ENCODE results near the gene ARID5B.
A peak's percentile ranks its signal among the peaks of the same experiment; 100 is the strongest.

The ARID5B gene

GRCh38 chr10:62056219-62056618 lies 154.7 kb downstream of the ARID5B start:
- H3K4me3 ChIP-seq (ENCODE audit: low read depth, low read length): peak overlapping the region; percentile 35
- CTCF ChIA-PET: interaction anchor here (1.1 to 2.4 kb wide), 3 partner anchors 9 to 189 kb away, joined by 4 to 11 read pairs (median 4); no protein-coding TSS in a partner anchor

GRCh38 chr10:62056698-62057097 lies 155.2 kb downstream of the ARID5B start:
- POLR2A ChIA-PET: no interaction called here
- H3K4me3 ChIP-seq (ENCODE audit: low read depth, low read length): peak overlapping the region; percentile 15; the same call in 1 of the 2 replicates
- DNase-seq (ENCODE audit: low read depth, low spot score): no peak
- no peak for TF ChIP-seq CTCF (IDR thresholded peaks at IDR 0.05; ENCODE audit: insufficient read depth, low read length, missing control alignments)
- CTCF ChIA-PET: interaction anchor here (0.7 to 2.4 kb wide), 5 partner anchors 10 to 188 kb away, joined by 3 to 11 read pairs (median 4); no protein-coding TSS in a partner anchor

More at GRCh38 chr10:62056219-62056618, 154.7 kb downstream of the ARID5B start:
- DNase-seq (ENCODE audit: low read depth, low spot score): no peak
- TF ChIP-seq CTCF (IDR thresholded peaks at IDR 0.05; ENCODE audit: insufficient read depth, low read length, missing control alignments): no peak
- POLR2A ChIA-PET: no interaction called here

GRCh38 chr10:62057359-62057758 lies 155.9 kb downstream of the ARID5B start:
- TF ChIP-seq CTCF (IDR thresholded peaks at IDR 0.05; ENCODE audit: insufficient read depth, low read length, missing control alignments): no peak
- ChIA-PET POLR2A (no interaction called here), CTCF (interaction anchor here (0.7 to 2.4 kb wide), 4 partner anchors 11 to 188 kb away, joined by 3 to 11 read pairs (median 4); no protein-coding TSS in a partner anchor)
- DNase-seq (ENCODE audit: low read depth, low spot score): no peak
- no peak overlapping the region for H3K4me3 ChIP-seq (ENCODE audit: low read depth, low read length)

GRCh38 chr10:62057850-62058249 lies 156.4 kb downstream of the ARID5B start:
- POLR2A ChIA-PET: no interaction called here
- TF ChIP-seq CTCF (IDR thresholded peaks at IDR 0.05; ENCODE audit: insufficient read depth, low read length, missing control alignments): no peak
- H3K4me3 ChIP-seq (ENCODE audit: low read depth, low read length): no peak overlapping the region
- CTCF ChIA-PET: interaction anchor here (1.1 to 2.4 kb wide), 2 partner anchors 161 to 187 kb away, joined by 3 to 11 read pairs; no protein-coding TSS in a partner anchor
- DNase-seq (ENCODE audit: low read depth, low spot score): no peak

- TF ChIP-seq CTCF (IDR thresholded peaks at IDR 0.05; ENCODE audit: insufficient read depth, low read length, missing control alignments): no peak
- DNase-seq (ENCODE audit: low read depth, low spot score): no peak
- ChIA-PET CTCF (interaction anchor here (0.9 to 3.1 kb wide), 8 partner anchors 9 to 207 kb away, joined by 3 to 13 read pairs (median 3); no protein-coding TSS in a partner anchor), POLR2A (interaction anchor here (1.9 kb wide), 1 partner anchor 8 kb away, joined by 11 read pairs; no protein-coding TSS in a partner anchor)
- H3K4me3 ChIP-seq (ENCODE audit: low read depth, low read length): no peak overlapping the region
Observed at GRCh38 chr10:62058476-62058875, 157.0 kb downstream of the ARID5B start.

- H3K4me3 ChIP-seq (ENCODE audit: low read depth, low read length): no peak overlapping the region
- POLR2A ChIA-PET: interaction anchor here (0.7 to 1.9 kb wide), 2 partner anchors 8 to 49 kb away, joined by 3 to 11 read pairs; no protein-coding TSS in a partner anchor
- CTCF ChIA-PET: interaction anchor here (0.9 to 3.1 kb wide), 8 partner anchors 9 to 307 kb away, joined by 3 to 13 read pairs (median 4); no protein-coding TSS in a partner anchor
- TF ChIP-seq CTCF (IDR thresholded peaks at IDR 0.05; ENCODE audit: insufficient read depth, low read length, missing control alignments): no peak
- DNase-seq (ENCODE audit: low read depth, low spot score): no peak
Observed at GRCh38 chr10:62058896-62059216, 157.4 kb downstream of the ARID5B start.
